ENCODE data around the gene CNKSR2.

The CNKSR2 gene

GRCh38 chrX:21374163-21374993, at the start of gene CNKSR2:
CNKSR2 (plus strand) TSS chrX:21374418; CDS start chrX:21374898, 480 bp downstream.
- peak; percentile 20 for DNase-seq (ENCODE audit: low read depth)

GRCh38 chrX:21354725-21355124, 19.5 kb upstream of the CNKSR2 start:
- no peak for DNase-seq (ENCODE audit: low read depth)

- DNase-seq (ENCODE audit: low read depth) = no peak
Measured at GRCh38 chrX:21355831-21356230, 18.4 kb upstream of the CNKSR2 start.

GRCh38 chrX:21369613-21370012, 4.6 kb upstream of the CNKSR2 start:
- DNase-seq (ENCODE audit: low read depth) = no peak

- no peak for DNase-seq (ENCODE audit: low read depth)
Measured at GRCh38 chrX:21373001-21373400, 1.2 kb upstream of the CNKSR2 start.

- no peak for DNase-seq (ENCODE audit: low read depth)
Measured at GRCh38 chrX:21373637-21374162, 518 bp upstream of the CNKSR2 start.

GRCh38 chrX:21374994-21375707, 933 bp downstream of the CNKSR2 start:
- DNase-seq (ENCODE audit: low read depth) = no peak

GRCh38 chrX:21375708-21376009, 1.4 kb downstream of the CNKSR2 start:
- DNase-seq (ENCODE audit: low read depth) = no peak

GRCh38 chrX:21376636-21377035, 2.4 kb downstream of the CNKSR2 start:
- no peak for DNase-seq (ENCODE audit: low read depth)

GRCh38 chrX:21379991-21380390, 5.8 kb downstream of the CNKSR2 start:
- DNase-seq (ENCODE audit: low read depth) = no peak

- no peak for DNase-seq (ENCODE audit: low read depth)
Measured at GRCh38 chrX:21382715-21383114, 8.5 kb downstream of the CNKSR2 start.

GRCh38 chrX:21383546-21383945, 9.3 kb downstream of the CNKSR2 start:
- no peak for DNase-seq (ENCODE audit: low read depth)

- DNase-seq (ENCODE audit: low read depth) = no peak
Measured at GRCh38 chrX:21384178-21384577, 10.0 kb downstream of the CNKSR2 start.

- DNase-seq (ENCODE audit: low read depth) = no peak
Measured at GRCh38 chrX:21394792-21395191, 20.6 kb downstream of the CNKSR2 start.

GRCh38 chrX:21398426-21398825, 24.2 kb downstream of the CNKSR2 start:
- DNase-seq (ENCODE audit: low read depth) = no peak

GRCh38 chrX:21400408-21401121, 26.3 kb downstream of the CNKSR2 start:
- DNase-seq (ENCODE audit: low read depth) = no peak

- no peak for DNase-seq (ENCODE audit: low read depth)
Measured at GRCh38 chrX:21408307-21408706, 34.1 kb downstream of the CNKSR2 start.

- no peak for DNase-seq (ENCODE audit: low read depth)
Measured at GRCh38 chrX:21408788-21409187, 34.6 kb downstream of the CNKSR2 start.

GRCh38 chrX:21412029-21412428, 37.8 kb downstream of the CNKSR2 start:
- DNase-seq (ENCODE audit: low read depth) = no peak

GRCh38 chrX:21412883-21413282, 38.7 kb downstream of the CNKSR2 start:
- DNase-seq (ENCODE audit: low read depth) = no peak

GRCh38 chrX:21427086-21427485, 52.9 kb downstream of the CNKSR2 start:
- no peak for DNase-seq (ENCODE audit: low read depth)

GRCh38 chrX:21437036-21437435, 62.8 kb downstream of the CNKSR2 start:
- DNase-seq (ENCODE audit: low read depth) = no peak

- no peak for DNase-seq (ENCODE audit: low read depth)
Measured at GRCh38 chrX:21438792-21439191, 64.6 kb downstream of the CNKSR2 start.

Data from T-helper 22 cell (primary cell).